ENCODE data around the gene NCAM1.
"Not testable (repeated sequence)": the region's sequence is repeated elsewhere in the genome, so short reads cannot be mapped to it uniquely, and the experiment has no call there.

- not testable (repeated sequence) for TF ChIP-seq CTCF (IDR thresholded peaks at IDR 0.05; ENCODE audit: low read length); EZH2 (optimal IDR thresholded peaks at IDR 0.05; ENCODE audit: low read depth, low read length); EZH2phosphoT487 (IDR thresholded peaks at IDR 0.05; ENCODE audit: low read length)
These were observed 91.8 kb downstream of the NCAM1 start for GRCh38 chr11:113053042-113053441.
